Measurements from ENCODE around the gene WNT7B.

Gene WNT7B

GRCh38 chr22:45969801-45970470 is 7.0 kb downstream of the WNT7B start:
- DNase-seq, result no peak

- no peak for DNase-seq
These were observed 7.6 kb downstream of the WNT7B start for GRCh38 chr22:45969414-45969799.

- DNase-seq, result no peak
These were observed 8.1 kb downstream of the WNT7B start for GRCh38 chr22:45968751-45969413.

GRCh38 chr22:45968003-45968650 is 8.8 kb downstream of the WNT7B start:
- no peak for DNase-seq

- DNase-seq, result no peak
These were observed 10.0 kb downstream of the WNT7B start for GRCh38 chr22:45966895-45967365.

DNA sequence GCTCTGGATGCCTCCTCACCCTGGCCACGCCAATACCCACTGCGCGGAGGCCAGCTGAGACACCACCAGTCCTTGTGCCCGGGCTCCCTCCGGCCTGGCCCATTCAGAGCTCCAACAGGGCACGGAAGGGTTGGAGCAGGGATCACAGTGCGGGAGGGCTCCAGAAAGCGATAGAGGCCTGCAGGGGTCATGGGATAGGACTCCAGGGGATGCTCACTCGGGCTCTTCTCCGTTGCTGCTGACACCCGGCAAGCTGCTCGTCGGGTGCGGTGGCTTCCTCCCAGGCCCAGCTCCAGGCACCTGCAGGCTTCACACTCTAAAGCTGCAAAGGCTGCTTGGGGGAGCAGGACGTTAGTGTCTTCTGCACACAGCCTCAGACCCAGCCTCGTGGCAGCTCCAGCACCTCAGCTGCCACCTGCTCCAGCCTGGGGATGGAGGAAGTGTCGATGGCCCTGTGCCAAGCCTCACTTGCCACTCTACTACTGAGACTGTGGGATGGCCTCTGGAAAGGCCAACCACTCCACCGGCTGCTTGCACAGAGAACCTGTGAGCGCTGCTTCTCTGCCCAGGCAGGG is 10.6 kb downstream of the WNT7B start:
- DNase-seq, result peak; percentile 88

DNA sequence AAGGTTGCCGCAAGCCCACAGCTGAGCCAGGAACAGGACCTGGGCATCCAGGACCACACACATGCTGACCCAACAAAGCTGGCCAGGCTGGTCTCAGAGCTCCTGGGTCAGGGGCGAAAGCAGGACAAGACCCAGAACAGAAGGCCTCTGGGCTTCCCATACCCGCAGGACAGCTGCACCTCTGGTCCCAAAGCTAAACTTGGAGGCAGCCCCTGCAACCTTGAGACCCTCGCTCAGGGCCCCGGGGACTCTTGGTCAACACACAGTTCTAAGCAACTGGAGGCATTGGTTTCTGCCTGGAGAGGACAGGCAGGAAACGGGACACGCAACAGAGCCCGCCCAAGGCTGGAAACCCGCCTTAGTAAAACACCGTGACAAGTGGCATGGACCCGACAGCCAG is 11.4 kb downstream of the WNT7B start:
- DNase-seq, result no peak

GRCh38 chr22:45964926-45965527 is 11.9 kb downstream of the WNT7B start:
- DNase-seq, result no peak

- no peak for DNase-seq
These were observed 12.6 kb downstream of the WNT7B start for GRCh38 chr22:45964372-45964771.

- no peak for DNase-seq
These were observed 13.1 kb downstream of the WNT7B start for GRCh38 chr22:45963821-45964220.

DNA sequence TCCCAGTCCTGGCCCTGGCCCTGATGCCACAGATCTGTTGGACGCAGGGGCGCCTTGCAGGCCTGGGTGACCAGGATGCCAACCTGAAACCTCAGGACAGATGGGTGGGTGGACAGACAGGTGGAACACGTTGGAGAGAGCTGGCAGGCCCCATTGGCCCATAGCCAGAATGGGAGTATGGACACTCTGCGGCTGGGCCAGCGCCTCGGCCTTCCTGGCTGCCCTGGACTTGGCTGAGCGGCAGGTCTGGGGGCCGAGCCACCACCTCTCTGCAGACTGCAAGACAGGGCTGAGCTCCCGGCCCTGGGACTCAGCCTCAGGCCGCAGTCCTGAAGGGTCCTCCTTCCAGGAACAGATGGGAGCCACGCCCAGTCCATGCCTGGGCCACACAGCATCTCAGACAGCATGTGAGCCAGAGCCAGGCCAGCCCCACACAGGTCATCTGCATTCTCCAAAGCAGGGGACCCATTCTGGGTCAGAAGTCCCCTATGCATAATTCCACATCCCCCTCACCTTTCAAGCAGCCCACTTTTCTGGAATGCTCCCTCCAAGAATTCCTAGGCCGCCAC is 14.1 kb downstream of the WNT7B start:
- no peak for DNase-seq

DNA sequence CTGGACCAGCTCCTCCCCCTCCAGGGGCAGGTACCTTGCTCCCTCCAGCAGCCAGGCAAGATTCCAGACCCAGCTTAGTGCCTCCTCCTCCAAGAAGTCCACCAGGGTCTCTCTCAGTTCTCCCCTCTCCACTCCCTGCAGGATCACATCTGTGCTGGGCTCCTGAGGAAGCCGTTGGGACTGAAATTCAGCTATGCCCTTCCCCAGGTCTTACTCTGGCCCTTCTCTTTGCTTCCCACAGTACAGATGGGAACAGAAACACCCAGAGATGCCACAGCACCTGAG is 14.6 kb downstream of the WNT7B start:
- no peak for DNase-seq

- DNase-seq, result no peak
These were observed 15.1 kb downstream of the WNT7B start for GRCh38 chr22:45961679-45962433.

GRCh38 chr22:45960477-45961386 is 16.2 kb downstream of the WNT7B start:
- no peak for DNase-seq

DNA sequence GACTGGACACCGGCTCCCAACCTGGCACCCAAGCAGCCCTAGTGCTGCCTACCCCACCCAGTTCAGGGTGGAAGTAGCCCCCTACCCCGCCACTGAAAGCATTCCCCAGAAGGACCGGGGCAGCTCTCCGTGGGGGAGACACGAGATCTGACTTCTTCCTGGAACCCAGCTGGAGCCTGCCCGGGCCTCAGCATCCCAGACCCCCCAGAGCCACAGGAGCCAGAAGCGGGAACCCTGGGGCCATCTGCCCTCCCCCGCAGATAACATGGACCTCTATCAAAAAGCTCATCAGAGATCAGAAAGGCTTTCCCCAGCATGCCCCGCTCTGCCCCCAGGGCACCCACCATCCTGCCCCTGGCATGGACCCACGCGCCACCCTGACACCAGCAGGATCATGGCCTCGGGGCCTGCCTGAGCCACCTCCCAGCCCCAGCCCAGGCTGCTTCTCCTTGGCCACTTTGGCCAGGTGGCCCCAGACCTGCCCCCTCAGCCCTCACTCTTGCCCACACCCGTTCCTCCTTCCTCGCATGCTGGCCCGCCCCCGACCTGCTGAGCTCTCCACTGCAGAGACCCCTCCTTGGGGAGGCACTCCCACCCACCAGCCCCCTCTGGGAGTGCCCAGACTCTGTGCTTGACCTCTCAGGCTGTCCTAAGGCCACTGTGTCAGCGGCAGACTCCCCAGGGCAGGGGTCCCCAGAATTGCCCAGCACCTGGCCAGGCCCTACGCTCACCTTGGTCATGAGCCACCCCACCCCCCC is 17.1 kb downstream of the WNT7B start:
- no peak for DNase-seq

DNA sequence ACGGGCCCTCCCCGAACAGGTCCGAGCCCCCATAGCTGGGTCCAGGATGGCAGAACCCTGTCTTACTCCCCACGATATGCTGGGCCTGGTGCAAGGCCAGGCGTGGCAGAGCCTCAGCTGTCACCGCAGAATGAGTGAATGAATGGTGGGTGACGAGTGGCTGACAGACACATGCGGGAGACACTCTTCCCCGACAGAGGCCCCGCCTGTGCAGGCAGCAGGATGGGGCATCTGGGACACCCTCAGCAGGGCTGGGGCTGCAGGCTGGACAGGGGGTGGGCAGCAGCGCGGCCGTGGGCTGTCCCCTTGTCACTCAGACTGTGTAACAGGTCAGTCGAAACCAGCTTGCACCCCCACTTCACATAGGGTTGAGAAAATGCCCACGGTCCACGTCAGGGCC is 18.0 kb downstream of the WNT7B start:
- no peak for DNase-seq

GRCh38 chr22:45957826-45958225 is 19.1 kb downstream of the WNT7B start:
- DNase-seq, result no peak

GRCh38 chr22:45953178-45953577 is 23.8 kb downstream of the WNT7B start:
- no peak for DNase-seq

DNA sequence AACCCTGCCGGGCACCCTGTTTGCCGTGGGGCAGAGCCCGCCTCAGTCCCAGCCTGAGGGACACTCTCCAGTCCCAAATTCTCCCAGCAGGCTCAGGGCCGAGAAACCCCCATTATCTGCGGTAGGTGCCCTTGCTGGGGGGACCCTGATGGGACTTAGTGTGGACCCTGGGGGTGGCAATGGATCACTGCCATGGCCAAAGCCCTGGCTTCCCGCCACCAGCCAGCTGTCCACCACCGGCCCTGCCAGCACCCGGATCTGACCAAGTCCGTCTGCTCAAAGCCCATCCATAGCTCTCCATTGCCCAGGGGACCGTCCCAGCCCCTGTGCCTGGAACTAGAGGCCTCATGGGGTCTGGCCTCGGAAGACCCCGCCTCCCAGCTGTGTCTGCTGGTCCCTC is 24.4 kb downstream of the WNT7B start:
- no peak for DNase-seq

GRCh38 chr22:45952151-45952550 is 24.8 kb downstream of the WNT7B start:
- DNase-seq, result no peak

- no peak for DNase-seq
These were observed 27.1 kb downstream of the WNT7B start for GRCh38 chr22:45949891-45950290.
